ENCODE measurements around the gene AK8.

GRCh38 chr9:132787748-132788159 is 90.3 kb downstream of the AK8 start:
- TF ChIP-seq POLR2A (IDR thresholded peaks at IDR 0.05): no peak
- no peak for TF ChIP-seq EP300 (IDR thresholded peaks at IDR 0.05)
- TF ChIP-seq POLR2AphosphoS5 (IDR thresholded peaks at IDR 0.05): no peak
